ENCODE measurements around the gene KRT73. TPM values are rescaled to one million over a fixed set of nuclear protein-coding genes. Genes with fewer than 3 reads are reported as not detected.

The KRT73 gene
- total and polyA plus RNA-seq, 2 of the 8 experiments (the other 6 are each of a cell fraction or from before 2014, with no cell fraction given), result not detected

DNA sequence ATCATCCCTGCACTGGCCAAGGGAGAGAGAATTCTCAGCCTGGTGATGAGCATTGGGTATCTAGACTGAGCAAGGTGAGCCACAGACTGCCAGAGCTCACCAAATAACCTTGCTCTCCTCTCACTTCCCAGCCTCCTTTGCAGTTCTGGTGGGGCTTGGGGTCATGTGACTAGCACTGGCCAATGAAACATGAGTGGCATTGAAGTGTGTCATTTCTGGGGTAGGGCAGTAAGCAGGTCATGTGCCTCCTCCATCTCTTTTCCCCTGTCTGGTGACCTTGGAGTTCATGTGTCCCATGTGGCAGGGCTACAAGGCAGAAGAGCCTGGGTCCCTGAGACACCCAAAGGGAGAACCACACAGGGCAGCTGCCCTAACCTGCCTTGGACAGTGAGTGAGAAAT is 13.5 kb downstream of the KRT73 start:
- Histone ChIP-seq H3K9ac (replicated peaks in 1 of 4; ENCODE audit: extremely low read depth in 1 of 4, low read depth in 3 of 4, low read length in 3 of 4) (no peak overlapping the region), H2BK15ac (ENCODE audit: low read length) (no peak overlapping the region), H4K8ac (ENCODE audit: extremely low read depth, insufficient read depth, low read length) (no peak overlapping the region), H3K4me3 (ENCODE audit: extremely low read depth in 1 of 4, insufficient read depth in 2 of 4, low read depth in 3 of 4, low read length in 4 of 4) (no peak overlapping the region), H3K36me3 (ENCODE audit: control insufficient read depth in 2 of 4, insufficient read depth in 4 of 4, low read length in 3 of 4) (no peaks in the 10 kb centered on the region), H3K9me3 (ENCODE audit: insufficient read depth in 2 of 2, low read depth in 1 of 2, low read length in 1 of 2) (no peaks in the 10 kb centered on the region; a peak in 2 of 4 replicates), H3K4ac (replicated peaks; ENCODE audit: insufficient read length, low read depth, low read length) (no peak overlapping the region), H2BK20ac (ENCODE audit: low read length) (no peak overlapping the region), H3K23me2 (ENCODE audit: low read depth, low read length) (no peaks in the 10 kb centered on the region; the same call in 1 of the 2 replicates), H3K4me1 (replicated peaks in 1 of 4; ENCODE audit: control insufficient read depth in 3 of 4, insufficient read depth in 4 of 4, low read length in 3 of 4) (no peaks in the 10 kb centered on the region), H3K79me2 (ENCODE audit: control insufficient read depth in 1 of 2, insufficient read depth in 2 of 2, low read length in 2 of 2) (no peaks in the 10 kb centered on the region), H4K20me1 (replicated peaks in 1 of 2; ENCODE audit: control insufficient read depth in 1 of 2, insufficient read depth in 2 of 2, low read length in 2 of 2) (no peaks in the 10 kb centered on the region), H2BK12ac (ENCODE audit: low read depth, low read length) (no peak overlapping the region), H2BK120ac (replicated peaks; ENCODE audit: low read depth, low read length) (no peak overlapping the region), H2AK5ac (ENCODE audit: low read depth, low read length) (no peak overlapping the region), H3K27ac (ENCODE audit: low read depth, low read length) (no peak overlapping the region), H4K5ac (ENCODE audit: insufficient read length, low read depth, low read length) (no peak overlapping the region), H3K14ac (ENCODE audit: insufficient read length) (no peak overlapping the region), H4K91ac (replicated peaks; ENCODE audit: insufficient read length, low read length) (no peak overlapping the region), H3K79me1 (ENCODE audit: low read depth, low read length) (no peaks in the 10 kb centered on the region), H3K23ac (ENCODE audit: insufficient read length) (no peak overlapping the region), H3K18ac (ENCODE audit: extremely low read depth, low read length) (no peak overlapping the region), H3K56ac (replicated peaks; ENCODE audit: insufficient read length, low read depth, low read length) (no peak overlapping the region), H2AFZ (ENCODE audit: low read length) (no peak overlapping the region), H3K4me2 (ENCODE audit: insufficient read depth in 1 of 2, low read depth in 2 of 2, low read length in 2 of 2) (no peak overlapping the region), H3K27me3 (replicated peaks in 1 of 4; ENCODE audit: control insufficient read depth in 3 of 4, extremely low read depth in 1 of 4, insufficient read depth in 3 of 4, low read length in 3 of 4) (peaks cover 0 to 6% (median under 1%) of the 10 kb centered on the region in 4 experiments; a peak in 5 of 7 replicates), H2BK5ac (ENCODE audit: low read depth, low read length) (no peak overlapping the region)
- FAIRE-seq (no peak), DNase-seq (ENCODE audit: low read depth in 1 of 2, low spot score in 2 of 2) (peak in 1 of 2 experiments; percentile 17)
- TF ChIP-seq GTF2F1 (IDR thresholded peaks at IDR 0.05; ENCODE audit: borderline replicate concordance, low read depth, low read length) (no peak), SP1 (IDR thresholded peaks at IDR 0.05; ENCODE audit: low read depth, low read length) (no peak), EP300 (IDR thresholded peaks at IDR 0.05; ENCODE audit: borderline replicate concordance in 1 of 2, low read depth in 2 of 2, low read length in 2 of 2) (no peak), CBX5 (IDR thresholded peaks at IDR 0.05; ENCODE audit: low read depth, low read length) (no peak), SP4 (IDR thresholded peaks at IDR 0.05; ENCODE audit: low read length) (no peak), TBP (IDR thresholded peaks at IDR 0.05; ENCODE audit: low read depth, low read length) (no peak), ASH2L (IDR thresholded peaks at IDR 0.05; ENCODE audit: low read length) (no peak)
- TF ChIP-seq, protein P1, sequence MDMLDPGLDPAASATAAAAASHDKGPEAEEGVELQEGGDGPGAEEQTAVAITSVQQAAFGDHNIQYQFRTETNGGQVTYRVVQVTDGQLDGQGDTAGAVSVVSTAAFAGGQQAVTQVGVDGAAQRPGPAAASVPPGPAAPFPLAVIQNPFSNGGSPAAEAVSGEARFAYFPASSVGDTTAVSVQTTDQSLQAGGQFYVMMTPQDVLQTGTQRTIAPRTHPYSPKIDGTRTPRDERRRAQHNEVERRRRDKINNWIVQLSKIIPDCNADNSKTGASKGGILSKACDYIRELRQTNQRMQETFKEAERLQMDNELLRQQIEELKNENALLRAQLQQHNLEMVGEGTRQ (IDR thresholded peaks at IDR 0.05; ENCODE audit: low read length), result no peak
- CTCF ChIA-PET (ENCODE audit: partially characterized antibody), result no interaction called here
- POLR2A ChIA-PET (ENCODE audit: partially characterized antibody), result no interaction called here

All from H1 (cell line).